ENCODE results near the gene MYO1D. TPM values are rescaled to one million over a fixed set of nuclear protein-coding genes. Genes with fewer than 3 reads are reported as not detected.

Gene MYO1D
- total and polyA plus RNA-seq, 2 of the 13 experiments (the other 11 are each of a cell fraction or from before 2014, with no cell fraction given), result 13.2 to 17.3 TPM

DNA sequence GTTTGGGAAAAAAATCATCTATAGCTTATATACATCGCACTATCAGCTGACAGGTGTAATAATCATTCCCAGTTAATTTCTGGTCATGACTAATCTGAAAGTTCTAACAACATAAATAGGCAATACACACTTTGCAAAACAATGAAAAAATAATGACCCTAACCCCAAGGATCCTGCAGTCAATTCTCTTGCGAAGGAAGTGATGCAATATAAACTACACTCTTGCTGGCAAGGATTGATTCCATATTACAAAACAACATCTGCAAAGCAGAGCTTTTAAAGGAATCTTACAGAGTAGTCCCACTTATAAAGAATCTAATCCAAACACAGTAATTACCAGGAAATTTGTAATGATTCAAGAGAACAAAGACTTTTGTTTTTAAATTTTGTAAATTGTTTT, 73.4 kb downstream of the MYO1D start:
- CTCF ChIA-PET (ENCODE audit: low intra/inter-chr PET ratio, low total read pairs), result no interaction called here
- WGBS (ENCODE audit: low lambda C conversion rate), result 95% methylated on average over 2 of the region's 2 CpGs

DNA sequence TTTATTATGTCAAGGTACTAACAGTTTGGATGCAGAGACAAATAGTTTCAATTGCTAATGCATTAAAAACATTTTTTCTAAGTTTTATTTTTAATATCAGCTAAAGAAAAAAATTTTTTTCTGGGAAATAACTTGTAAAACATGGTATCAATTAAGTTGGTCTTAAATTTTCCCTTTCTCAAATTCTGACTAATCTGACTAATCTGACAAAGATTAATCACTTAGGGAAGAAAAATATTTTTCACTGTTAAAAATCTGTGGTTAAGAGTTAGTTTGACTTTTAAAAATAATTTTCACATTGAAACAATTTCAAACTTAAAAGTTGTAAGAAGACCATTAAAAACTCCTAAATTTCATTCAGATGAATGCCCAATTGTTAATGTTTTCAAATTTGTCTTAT, 74.6 kb downstream of the MYO1D start:
- Histone ChIP-seq H2AFZ (ENCODE audit: low read length) (no peak overlapping the region), H3K4me1 (ENCODE audit: insufficient read depth, low read length) (peaks cover 6% of the 10 kb centered on the region), H4K20me1 (ENCODE audit: insufficient read depth, low read length) (no peaks in the 10 kb centered on the region), H3K27me3 (ENCODE audit: control insufficient read depth in 1 of 2, insufficient read depth in 2 of 2, low read length in 2 of 2) (no peaks in the 10 kb centered on the region), H3K27ac (ENCODE audit: extremely low read length, insufficient read depth, low read length) (no peak overlapping the region), H3K36me3 (replicated peaks in 1 of 2; ENCODE audit: control insufficient read depth in 1 of 2, insufficient read depth in 2 of 2, low read length in 2 of 2) (no peaks in the 10 kb centered on the region), H3K9me3 (ENCODE audit: low read length) (no peaks in the 10 kb centered on the region), H3K4me3 (replicated peaks in 1 of 3; ENCODE audit: insufficient read depth in 1 of 3, low read depth in 2 of 3, low read length in 3 of 3) (no peak overlapping the region), H3K4me2 (ENCODE audit: low read depth, low read length) (no peak overlapping the region), H3K79me2 (ENCODE audit: insufficient read depth, low read length) (no peaks in the 10 kb centered on the region), H3K9ac (ENCODE audit: insufficient read depth, low read depth, low read length) (no peak overlapping the region)
- DNase-seq (ENCODE audit: low spot score) (no peak), ATAC-seq (no peak), FAIRE-seq (no peak)
- in situ Hi-C loops (cut with HindIII; ENCODE audit: extremely low pct_ligation_motif_present, low pct_unique_long_range_greater_than_20kb), result no loop called here
- ChIA-PET CTCF (ENCODE audit: low intra/inter-chr PET ratio, low total read pairs) (no interaction called here), POLR2A (no interaction called here)
- intact Hi-C loops (cut with micrococcal nuclease; ENCODE audit: unreplicated experiment), result no loop called here
- no TSS peak for BruUV-seq (replicated peaks)
- TF ChIP-seq RARG (CRISPR knock-in tag; IDR thresholded peaks at IDR 0.05; ENCODE audit: low read depth) (no peak), NR2F1 (CRISPR knock-in tag; IDR thresholded peaks at IDR 0.05) (no peak), E2F5 (CRISPR knock-in tag; conservative IDR thresholded peaks at IDR 0.05) (no peak), ZNF615 (CRISPR knock-in tag; IDR thresholded peaks at IDR 0.05; ENCODE audit: borderline replicate concordance) (no peak), ZNF558 (CRISPR knock-in tag; IDR thresholded peaks at IDR 0.05; ENCODE audit: borderline replicate concordance) (no peak), ZNF317 (CRISPR knock-in tag; IDR thresholded peaks at IDR 0.05) (no peak), AKAP8 (CRISPR knock-in tag; IDR thresholded peaks at IDR 0.05) (no peak), ZNF136 (CRISPR knock-in tag; IDR thresholded peaks at IDR 0.05; ENCODE audit: low read depth) (no peak), ZNF326 (CRISPR knock-in tag; IDR thresholded peaks at IDR 0.05; ENCODE audit: borderline replicate concordance) (no peak), ZNF800 (CRISPR knock-in tag; IDR thresholded peaks at IDR 0.05) (no peak), PHF5A (CRISPR knock-in tag; IDR thresholded peaks at IDR 0.05; ENCODE audit: low read depth, unreplicated experiment) (no peak)
- TF ChIP-seq, protein P1, sequence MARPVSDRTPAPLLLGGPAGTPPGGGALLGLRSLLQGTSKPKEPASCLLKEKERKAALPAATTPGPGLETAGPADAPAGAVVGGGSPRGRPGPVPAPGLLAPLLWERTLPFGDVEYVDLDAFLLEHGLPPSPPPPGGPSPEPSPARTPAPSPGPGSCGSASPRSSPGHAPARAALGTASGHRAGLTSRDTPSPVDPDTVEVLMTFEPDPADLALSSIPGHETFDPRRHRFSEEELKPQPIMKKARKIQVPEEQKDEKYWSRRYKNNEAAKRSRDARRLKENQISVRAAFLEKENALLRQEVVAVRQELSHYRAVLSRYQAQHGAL (CRISPR knock-in tag; IDR thresholded peaks at IDR 0.05; ENCODE audit: not compliant biosample characterization), result no peak

More for the DNA sequence above, 73.4 kb downstream of the MYO1D start:
- no peak overlapping the region for H3K4me3 ChIP-seq (replicated peaks in 1 of 3; ENCODE audit: insufficient read depth in 1 of 3, low read depth in 2 of 3, low read length in 3 of 3)
- no peak overlapping the region for H3K27ac ChIP-seq (ENCODE audit: extremely low read length, insufficient read depth, low read length)
- no peaks in the 10 kb centered on the region for H4K20me1 ChIP-seq (ENCODE audit: insufficient read depth, low read length)
- no peaks in the 10 kb centered on the region for H3K79me2 ChIP-seq (ENCODE audit: insufficient read depth, low read length)
- H3K4me1 ChIP-seq (ENCODE audit: insufficient read depth, low read length), result peaks cover 14% of the 10 kb centered on the region
- H3K4me2 ChIP-seq (ENCODE audit: low read depth, low read length), result no peak overlapping the region
- no peak overlapping the region for H3K9ac ChIP-seq (ENCODE audit: insufficient read depth, low read depth, low read length)
- FAIRE-seq (no peak), ATAC-seq (no peak), DNase-seq (ENCODE audit: low spot score) (no peak)
- in situ Hi-C loops (cut with HindIII; ENCODE audit: extremely low pct_ligation_motif_present, low pct_unique_long_range_greater_than_20kb) (no loop called here), intact Hi-C loops (cut with micrococcal nuclease; ENCODE audit: unreplicated experiment) (no loop called here)
- no peaks in the 10 kb centered on the region for H3K9me3 ChIP-seq (ENCODE audit: low read length)
- no peaks in the 10 kb centered on the region for H3K36me3 ChIP-seq (replicated peaks in 1 of 2; ENCODE audit: control insufficient read depth in 1 of 2, insufficient read depth in 2 of 2, low read length in 2 of 2)
- POLR2A ChIA-PET, result no interaction called here
- TF ChIP-seq TRIM24 (CRISPR knock-in tag; IDR thresholded peaks at IDR 0.05) (no peak), FLYWCH1 (CRISPR knock-in tag; IDR thresholded peaks at IDR 0.05) (no peak), NAIF1 (CRISPR knock-in tag; IDR thresholded peaks at IDR 0.05; ENCODE audit: borderline replicate concordance) (no peak), CEBPB (IDR thresholded peaks at IDR 0.05; ENCODE audit: borderline replicate concordance, low read depth, low read length) (peak; percentile 45), AHR (CRISPR knock-in tag; IDR thresholded peaks at IDR 0.05) (no peak)
- no peaks in the 10 kb centered on the region for H3K27me3 ChIP-seq (ENCODE audit: control insufficient read depth in 1 of 2, insufficient read depth in 2 of 2, low read length in 2 of 2)
- H2AFZ ChIP-seq (ENCODE audit: low read length), result no peak overlapping the region
- no TSS peak for BruUV-seq (replicated peaks)

All from HepG2 (cell line).